Measurements from ENCODE around the gene KIAA0930. TPM values are rescaled to one million over a fixed set of nuclear protein-coding genes. Genes with fewer than 3 reads are reported as not detected.

KIAA0930 gene
- total RNA-seq, result 83.5 and 165 TPM in 2 replicates

GRCh38 chr22:45240810-45241631 is at the start of gene KIAA0930:
Gene KIAA0930, minus strand, starts transcription at chr22:45240894. Its CDS starts 191 bp downstream, at chr22:45240703.

GRCh38 chr22:45284705-45285262 is 44.1 kb upstream of the KIAA0930 start, which contains the start of gene UPK3A:
Gene UPK3A, plus strand, starts transcription at chr22:45284949. Its CDS starts 65 bp downstream, at chr22:45285014.

GRCh38 chr22:45163451-45164269 is 77.0 kb downstream of the KIAA0930 start, which contains the start of gene NUP50:
Gene NUP50, plus strand, starts transcription at chr22:45163925. Its CDS starts 4,253 bp downstream, at chr22:45168178.

Other genes with a start within 250 kb of the KIAA0930 start
- not detected in 2 replicates for gene PHF21B, start 230.9 kb downstream of the KIAA0930 start, total RNA-seq
- gene NUP50, start 77.0 kb downstream of the KIAA0930 start, total RNA-seq, result 63.5 and 64.0 TPM in 2 replicates
- gene UPK3A, start 44.1 kb upstream of the KIAA0930 start, total RNA-seq, result not detected in 2 replicates
- gene FAM118A, start 69.0 kb upstream of the KIAA0930 start, total RNA-seq, result 8.3 and 20.9 TPM in 2 replicates
- gene SMC1B, start 172.7 kb upstream of the KIAA0930 start, total RNA-seq, result not detected in 2 replicates
- gene RIBC2, start 172.8 kb upstream of the KIAA0930 start, total RNA-seq, result 0.42 and 0.46 TPM in 2 replicates

Data from airway epithelial cell (primary cell).